GM23248 (cell line): ENCODE measurements around the gene TSGA10.

Source experiments
- EZH2 ChIP-seq: fragments of 200-600 bp; sonication (generic); IDR thresholded peaks from 2 replicates; pipeline ENCODE4 v1.6.1; 2018; ENCODE audit warnings: antibody characterized with exemption, mild to moderate bottlenecking; ENCODE audit not compliant: insufficient read depth, poor library complexity, severe bottlenecking
- EZH2phosphoT487 ChIP-seq: fragments of 200-600 bp; sonication (generic); IDR thresholded peaks from 2 replicates; pipeline ENCODE4 v1.6.1; 2018; ENCODE audit warnings: antibody characterized with exemption, moderate library complexity, mild to moderate bottlenecking, low read depth; ENCODE audit not compliant: insufficient read depth

- TF ChIP-seq EZH2, result no peak
- no peak for TF ChIP-seq EZH2phosphoT487
These were observed 207.2 kb downstream of the TSGA10 start for GRCh38 chr2:98947554-98947953.
